MG63 (cell line): ENCODE data around the gene ACCSL. TPM values are rescaled to one million over a fixed set of nuclear protein-coding genes. Genes with fewer than 3 reads are reported as not detected.

Source experiments
- DNase-seq: peaks from one replicate; pipeline ENCODE4 v3.0.0-alpha.2; 2020
- H3K27me3 ChIP-seq: fragments of 250-450 bp; sonication (Bioruptor Pico); 2 replicates; pipeline ENCODE4 v1.5.1; 2020; ENCODE audit warnings: mild to moderate bottlenecking, moderate library complexity
- H3K36me3 ChIP-seq: fragments of 250-450 bp; sonication (Bioruptor Pico); 2 replicates; pipeline ENCODE4 v1.5.1; 2020; ENCODE audit warnings: mild to moderate bottlenecking, moderate library complexity
- H3K4me3 ChIP-seq: fragments of 250-450 bp; sonication (Bioruptor Pico); 2 replicates; pipeline ENCODE4 v1.5.1; 2020; ENCODE audit warnings: mild to moderate bottlenecking, moderate library complexity
- H3K9me3 ChIP-seq: fragments of 250-450 bp; sonication (Bioruptor Pico); 2 replicates; pipeline ENCODE4 v1.5.1; 2020; ENCODE audit warnings: mild to moderate bottlenecking, moderate library complexity
- total RNA-seq: library from RNA; depleted of rRNA; stranded (reverse); fragments of >200 nt; shearing (Covaris generic); gene quantifications from 2 replicates; pipeline ENCODE4 v1.2.3, GENCODE V29; 2014; ENCODE audit warnings: low replicate concordance

ACCSL gene
- total RNA-seq, 1 experiment from 2014 or later, result not detected

DNA sequence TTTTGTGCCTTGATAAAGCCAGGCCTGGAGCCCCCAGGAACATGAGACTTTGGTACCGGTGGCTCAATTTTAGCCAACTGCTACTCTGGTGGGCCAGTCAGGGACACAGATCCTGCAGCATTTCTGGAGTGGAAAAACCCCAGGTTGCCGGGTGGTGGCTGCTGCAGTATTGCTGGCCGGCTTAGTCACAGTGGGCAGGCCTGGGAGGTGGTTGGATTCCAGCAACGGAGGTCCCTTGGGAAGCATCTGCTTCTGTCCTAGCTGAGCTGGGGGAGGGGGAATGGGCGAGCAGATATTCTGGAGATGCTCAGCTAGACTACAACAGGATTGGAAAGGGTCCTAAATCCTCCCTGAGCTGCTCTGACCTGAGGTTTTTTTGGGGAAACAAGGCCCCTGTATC lies 31.6 kb upstream of the ACCSL start:
- H3K27me3 ChIP-seq, result peaks cover 5% of the 10 kb centered on the region; the same call in 1 of the 2 replicates
- no peak overlapping the region for H3K4me3 ChIP-seq
- peak; percentile 42 for DNase-seq
- H3K9me3 ChIP-seq, result no peaks in the 10 kb centered on the region
- H3K36me3 ChIP-seq, result no peaks in the 10 kb centered on the region

DNA sequence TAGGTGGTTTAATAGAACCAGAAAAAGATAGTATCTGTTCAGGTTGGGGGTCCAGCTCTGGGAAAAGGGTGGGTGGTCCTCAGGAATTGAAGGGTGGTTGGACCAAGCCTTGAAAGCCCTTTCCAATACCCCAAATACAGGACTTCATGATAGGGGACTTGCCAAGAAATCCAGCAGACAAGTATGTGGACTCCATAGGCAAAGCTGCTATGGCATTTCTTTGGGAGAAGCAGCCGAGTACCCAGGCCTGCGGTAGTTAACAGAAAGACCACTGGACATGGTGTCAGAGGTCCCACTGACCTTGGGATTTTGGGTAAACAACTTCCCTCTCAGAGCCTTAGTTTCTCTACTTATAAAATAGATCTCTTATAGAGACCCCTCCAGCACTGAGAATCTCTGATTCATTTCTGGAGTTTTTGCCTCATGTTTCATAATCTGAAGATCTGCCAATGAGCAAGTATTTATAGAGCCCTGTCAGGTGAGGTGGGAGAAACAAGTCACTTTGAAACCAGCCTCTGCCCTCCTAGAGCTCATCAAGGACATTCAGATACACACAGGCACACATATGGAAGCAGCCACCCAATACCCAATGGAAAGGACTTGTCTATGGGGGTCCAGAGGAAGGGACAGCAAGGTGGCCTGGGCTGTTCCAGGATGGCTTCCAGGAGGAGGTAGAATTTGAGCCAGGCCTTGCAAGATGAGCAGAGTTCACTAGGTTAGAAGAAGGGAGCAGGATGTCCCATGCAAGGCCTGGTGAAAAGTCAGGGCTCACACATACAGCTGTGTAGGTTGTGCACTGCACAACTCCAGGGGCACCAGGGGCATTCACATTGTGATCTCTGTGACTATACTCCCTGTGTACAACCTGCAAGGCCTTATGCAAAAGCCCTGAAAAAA lies 31.0 kb upstream of the ACCSL start:
- no peak for DNase-seq
- Histone ChIP-seq H3K36me3 (no peaks in the 10 kb centered on the region), H3K9me3 (no peaks in the 10 kb centered on the region; the same call in 1 of the 2 replicates), H3K27me3 (peaks cover 5% of the 10 kb centered on the region; the same call in 1 of the 2 replicates), H3K4me3 (no peak overlapping the region)

DNA sequence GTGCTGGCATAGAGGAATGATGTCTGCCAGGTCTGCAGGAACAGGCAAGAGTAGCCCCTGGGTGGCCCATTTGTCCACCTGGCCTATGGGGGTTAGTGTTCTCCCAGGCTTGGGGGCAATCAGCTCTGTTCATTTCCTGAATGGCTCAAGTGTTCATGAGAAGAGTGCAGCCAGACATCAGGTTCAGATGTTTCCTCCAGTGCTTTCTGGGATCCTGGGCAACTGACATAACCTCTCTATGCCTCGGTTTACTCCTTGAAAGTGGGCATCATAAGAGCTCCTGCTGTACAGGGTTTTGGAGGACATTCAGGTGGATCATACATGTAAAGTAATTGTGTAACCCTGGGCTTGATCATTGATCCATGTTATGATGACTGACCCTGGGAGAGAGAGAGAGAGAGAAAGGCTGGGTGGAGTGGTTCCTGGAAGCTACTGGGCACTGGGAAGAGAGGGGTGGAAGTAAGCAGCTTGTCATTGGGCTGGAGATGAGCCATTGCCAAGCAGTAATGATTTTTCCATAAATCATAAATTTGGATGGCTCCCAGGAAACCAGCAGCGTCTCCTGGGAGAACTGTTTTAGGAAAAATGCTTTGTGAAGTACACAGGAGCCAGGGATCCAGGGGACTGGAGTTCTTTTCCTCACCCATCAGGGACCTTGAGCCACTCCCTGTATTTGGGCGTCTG lies 30.2 kb upstream of the ACCSL start:
- Histone ChIP-seq H3K27me3 (peaks cover 5% of the 10 kb centered on the region; the same call in 1 of the 2 replicates), H3K4me3 (no peak overlapping the region), H3K9me3 (peaks cover 2% of the 10 kb centered on the region; the same call in 1 of the 2 replicates), H3K36me3 (no peaks in the 10 kb centered on the region)
- DNase-seq, result no peak

DNA sequence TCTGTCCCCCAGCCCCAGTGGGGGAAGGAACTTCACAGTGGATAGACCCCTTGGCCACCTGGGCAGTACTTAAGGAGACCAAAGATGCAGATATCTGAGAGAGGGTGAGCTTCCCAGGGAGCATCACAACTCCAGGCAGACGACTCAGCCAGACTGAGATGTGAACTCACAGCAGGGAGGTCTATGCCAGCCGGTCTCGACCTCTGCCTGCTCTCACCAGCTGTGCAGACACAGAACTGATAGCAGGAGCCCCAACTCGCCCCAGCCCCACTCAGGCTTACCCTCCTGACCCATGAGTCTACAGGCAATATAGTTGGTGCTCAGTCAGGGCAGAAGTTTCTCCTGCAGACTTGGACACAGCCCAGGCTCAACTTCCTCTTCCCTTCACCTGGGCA lies 29.7 kb upstream of the ACCSL start:
- no peak for DNase-seq
- H3K9me3 ChIP-seq, result peaks cover 2% of the 10 kb centered on the region; the same call in 1 of the 2 replicates
- peaks cover 5% of the 10 kb centered on the region; the same call in 1 of the 2 replicates for H3K27me3 ChIP-seq
- no peak overlapping the region for H3K4me3 ChIP-seq
- H3K36me3 ChIP-seq, result no peaks in the 10 kb centered on the region

DNA sequence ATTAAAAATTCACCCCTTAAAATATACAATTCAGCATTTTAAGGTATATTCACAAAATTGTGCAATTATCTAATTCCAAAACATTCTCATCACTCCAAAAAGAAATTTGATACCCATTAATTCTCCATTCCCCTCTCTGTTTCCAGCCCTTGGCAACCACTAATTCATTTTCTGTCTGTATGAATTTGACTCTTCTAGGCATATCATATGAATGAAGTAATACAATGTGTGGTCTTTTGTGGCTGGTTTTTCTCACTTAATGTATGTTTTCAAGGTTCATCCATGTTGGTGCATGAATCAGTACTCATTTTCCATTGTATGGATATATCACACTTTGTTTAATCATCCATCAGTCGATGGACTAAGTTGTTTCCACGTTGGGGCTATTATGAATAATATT lies 29.0 kb upstream of the ACCSL start:
- no peak overlapping the region for H3K4me3 ChIP-seq

DNA sequence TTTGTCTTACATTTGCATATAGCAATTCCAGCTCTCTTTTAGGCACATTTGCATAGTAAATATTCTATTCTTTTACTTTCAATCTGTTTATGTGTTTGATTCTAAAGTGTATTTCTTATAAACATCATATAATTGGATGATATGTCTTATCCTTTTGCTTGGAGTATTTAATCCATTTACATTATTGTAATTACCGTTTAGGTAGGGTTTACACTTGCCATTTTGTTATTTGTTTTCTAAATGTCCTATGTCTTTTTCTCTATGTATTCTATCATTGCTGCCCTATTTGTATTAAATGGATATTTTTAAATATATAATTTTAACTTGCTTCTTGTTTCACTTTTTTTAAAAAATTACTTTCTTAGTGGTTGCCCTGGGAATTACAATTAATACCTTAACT lies 22.8 kb upstream of the ACCSL start:
- DNase-seq, result no peak
- H3K9me3 ChIP-seq, result peaks cover 16% of the 10 kb centered on the region
- no peaks in the 10 kb centered on the region for H3K36me3 ChIP-seq

More for the DNA sequence above, 29.0 kb upstream of the ACCSL start:
- Histone ChIP-seq H3K36me3 (no peaks in the 10 kb centered on the region), H3K9me3 (peaks cover 2% of the 10 kb centered on the region; the same call in 1 of the 2 replicates), H3K27me3 (peaks cover 5% of the 10 kb centered on the region; the same call in 1 of the 2 replicates)
- no peak for DNase-seq

DNA sequence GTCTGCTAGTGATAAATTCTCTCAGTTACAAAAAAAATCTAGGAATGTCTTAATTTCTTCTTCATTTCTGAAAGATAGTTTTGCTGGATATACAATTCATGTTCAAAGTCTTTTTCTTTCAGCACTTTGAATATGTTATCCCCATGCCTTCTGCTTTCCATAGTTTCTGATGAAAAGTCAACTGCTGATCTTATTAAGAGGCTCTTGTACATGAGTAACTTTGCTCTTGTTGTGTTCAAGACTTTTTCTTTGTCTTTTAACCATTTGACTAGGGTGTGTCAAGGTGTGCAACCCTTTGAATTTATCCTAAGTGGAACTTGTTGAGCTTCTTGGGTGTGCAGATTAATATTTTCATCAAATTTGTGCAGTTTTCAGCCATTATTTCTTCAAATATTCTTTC lies 22.1 kb upstream of the ACCSL start:
- H3K4me3 ChIP-seq, result no peak overlapping the region
- H3K36me3 ChIP-seq, result no peaks in the 10 kb centered on the region
- H3K27me3 ChIP-seq, result no peaks in the 10 kb centered on the region; the same call in 1 of the 2 replicates
- peaks cover 16% of the 10 kb centered on the region for H3K9me3 ChIP-seq
- DNase-seq, result no peak

More for the DNA sequence above, 22.8 kb upstream of the ACCSL start:
- Histone ChIP-seq H3K27me3 (peaks cover 1% of the 10 kb centered on the region; the same call in 1 of the 2 replicates), H3K4me3 (no peak overlapping the region)

DNA sequence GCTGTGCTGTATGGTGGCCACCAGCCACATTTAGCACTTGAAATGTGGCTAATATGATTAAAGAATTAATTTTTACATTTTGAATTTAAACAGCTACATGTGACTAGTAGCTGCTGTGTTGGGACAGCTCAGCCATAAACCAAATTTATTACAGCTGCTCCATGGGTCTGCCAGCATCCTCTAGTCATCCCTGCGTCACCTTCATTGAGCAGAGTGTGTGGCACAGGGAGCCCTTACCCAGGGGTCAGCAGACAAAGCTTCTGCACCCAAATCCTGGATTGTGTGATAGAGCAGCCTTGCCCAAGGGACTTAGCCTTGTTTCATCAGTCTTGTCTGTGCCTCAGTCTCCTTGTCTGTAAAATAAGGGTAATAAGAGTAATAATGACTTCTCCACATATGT lies 19.4 kb upstream of the ACCSL start:
- H3K27me3 ChIP-seq, result no peaks in the 10 kb centered on the region

DNA sequence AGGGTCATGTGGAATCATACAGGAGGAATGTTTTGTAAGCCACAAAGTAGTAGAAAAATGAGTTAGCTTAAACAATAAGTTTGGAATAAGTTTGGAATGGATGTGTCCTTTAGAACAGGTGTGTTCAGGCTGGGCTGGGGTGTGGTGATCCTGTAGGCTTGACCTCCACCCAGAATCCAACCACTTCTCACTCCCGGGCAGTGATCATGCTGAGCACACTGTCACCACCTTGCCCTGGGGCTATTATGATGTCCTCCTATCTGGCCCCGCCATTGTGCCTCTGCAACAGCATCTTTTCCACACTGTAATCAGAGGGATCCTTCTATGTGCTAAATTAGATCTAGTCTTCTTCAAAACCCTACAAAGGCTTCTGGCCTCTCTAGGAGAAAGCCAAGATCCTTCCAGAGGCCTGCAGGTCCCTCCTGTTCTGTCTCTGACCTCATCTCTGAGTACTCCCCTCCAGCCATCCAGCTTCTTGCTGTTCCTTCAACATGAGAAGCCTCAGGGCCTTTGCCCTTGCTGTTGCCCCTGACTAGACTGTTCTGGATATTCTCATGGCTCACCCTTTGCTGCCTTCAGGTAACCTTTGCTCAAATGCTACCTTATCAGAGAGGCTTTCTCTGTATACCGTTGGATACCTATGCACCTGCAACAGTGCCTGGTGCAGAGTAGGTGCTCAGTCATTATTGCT lies 18.8 kb upstream of the ACCSL start:
- H3K36me3 ChIP-seq, result no peaks in the 10 kb centered on the region
- no peaks in the 10 kb centered on the region for H3K27me3 ChIP-seq
- H3K4me3 ChIP-seq, result no peak overlapping the region
- no peak for DNase-seq
- peaks cover 14% of the 10 kb centered on the region for H3K9me3 ChIP-seq

More for the DNA sequence above, 19.4 kb upstream of the ACCSL start:
- DNase-seq, result no peak
- H3K36me3 ChIP-seq, result no peaks in the 10 kb centered on the region
- H3K4me3 ChIP-seq, result no peak overlapping the region
- H3K9me3 ChIP-seq, result peaks cover 14% of the 10 kb centered on the region

DNA sequence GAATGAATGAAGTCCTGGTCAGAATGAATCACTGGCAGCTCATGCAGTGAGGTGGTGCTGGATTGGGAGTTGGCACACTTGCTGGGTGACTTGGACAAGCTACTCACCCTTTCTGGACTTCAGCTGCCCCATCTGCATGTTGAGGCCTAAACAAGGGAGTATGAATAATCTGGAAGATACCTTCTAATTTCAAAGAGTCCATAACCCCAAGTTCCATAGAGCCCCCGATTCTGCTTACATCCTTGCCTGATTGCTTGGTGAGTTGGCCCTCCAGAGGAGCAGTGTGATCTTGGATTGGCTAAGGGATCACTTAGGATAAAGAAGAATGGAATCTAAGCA lies 18.3 kb upstream of the ACCSL start:
- peaks cover 14% of the 10 kb centered on the region for H3K9me3 ChIP-seq
- no peak for DNase-seq
- no peak overlapping the region for H3K4me3 ChIP-seq
- no peaks in the 10 kb centered on the region for H3K27me3 ChIP-seq
- no peaks in the 10 kb centered on the region for H3K36me3 ChIP-seq

DNA sequence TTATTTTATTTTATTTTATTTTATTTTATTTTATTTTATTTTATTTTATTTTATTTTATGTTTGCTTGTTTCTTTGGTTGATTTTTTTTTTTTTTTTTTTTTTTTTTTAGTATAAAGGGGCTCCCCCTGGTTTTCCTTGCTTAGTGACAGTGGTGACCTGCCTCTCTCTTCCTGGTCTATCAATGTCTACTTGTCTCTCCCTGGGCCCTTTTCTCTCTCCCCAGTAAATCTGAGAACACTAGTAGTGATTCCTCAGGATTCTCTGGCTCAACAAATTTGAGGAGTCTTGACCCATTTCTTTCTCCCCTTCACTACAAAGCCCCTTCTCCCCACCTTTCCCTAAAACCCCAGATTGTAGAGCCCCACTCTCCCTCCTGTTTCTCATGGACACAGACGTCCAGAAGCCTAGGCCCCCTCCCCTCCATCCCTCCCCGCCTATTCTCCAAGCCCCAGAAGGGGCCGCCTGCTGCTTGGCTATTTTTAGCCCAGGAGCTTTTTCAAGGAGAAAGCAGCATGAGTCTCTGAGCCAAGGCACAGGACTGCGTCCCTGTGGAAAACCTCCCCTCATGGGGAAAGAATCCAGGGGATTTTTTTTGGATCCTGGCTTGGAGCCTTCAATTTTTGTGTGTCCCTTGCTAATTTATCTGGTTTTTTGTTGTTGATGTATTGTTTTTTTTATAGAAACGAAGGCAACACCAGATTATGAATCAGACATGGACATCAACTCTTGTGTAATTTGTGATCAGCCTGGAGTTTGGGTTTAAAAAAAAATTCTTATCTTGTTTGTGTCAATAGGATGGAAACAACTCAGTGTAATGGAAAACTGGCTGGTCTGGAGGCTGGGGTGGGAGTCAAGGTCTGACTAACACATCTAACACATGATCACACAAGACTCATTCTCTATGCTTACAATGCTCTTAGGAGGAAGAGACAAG lies 17.5 kb upstream of the ACCSL start:
- no peaks in the 10 kb centered on the region for H3K36me3 ChIP-seq
- H3K4me3 ChIP-seq, result no peak overlapping the region
- peaks cover 9% of the 10 kb centered on the region; the same call in 1 of the 2 replicates for H3K9me3 ChIP-seq
- H3K27me3 ChIP-seq, result no peaks in the 10 kb centered on the region
- DNase-seq, result no peak

DNA sequence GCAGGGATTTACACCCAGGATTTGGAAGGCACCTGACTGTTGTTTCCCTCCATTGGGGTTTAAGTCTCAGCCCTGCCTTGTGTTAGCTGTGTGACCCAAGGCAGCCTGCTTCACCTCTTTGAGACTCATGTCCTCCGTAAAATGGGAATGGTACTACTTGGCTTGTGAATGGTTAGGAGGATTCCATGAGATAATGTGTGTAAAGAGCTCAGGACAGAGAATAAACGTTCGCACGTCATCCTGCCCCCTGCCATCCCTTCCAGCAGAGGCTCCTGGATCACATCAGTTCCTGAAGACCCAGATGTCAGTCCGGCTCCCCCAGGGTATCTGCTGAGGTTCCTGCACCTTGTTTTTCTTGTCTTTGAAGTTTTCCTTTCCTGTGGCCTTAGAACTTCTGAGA lies 16.8 kb upstream of the ACCSL start:
- no peak overlapping the region for H3K4me3 ChIP-seq
- H3K27me3 ChIP-seq, result no peaks in the 10 kb centered on the region
- H3K9me3 ChIP-seq, result peaks cover 2% of the 10 kb centered on the region; the same call in 1 of the 2 replicates
- no peak for DNase-seq
- H3K36me3 ChIP-seq, result no peaks in the 10 kb centered on the region

DNA sequence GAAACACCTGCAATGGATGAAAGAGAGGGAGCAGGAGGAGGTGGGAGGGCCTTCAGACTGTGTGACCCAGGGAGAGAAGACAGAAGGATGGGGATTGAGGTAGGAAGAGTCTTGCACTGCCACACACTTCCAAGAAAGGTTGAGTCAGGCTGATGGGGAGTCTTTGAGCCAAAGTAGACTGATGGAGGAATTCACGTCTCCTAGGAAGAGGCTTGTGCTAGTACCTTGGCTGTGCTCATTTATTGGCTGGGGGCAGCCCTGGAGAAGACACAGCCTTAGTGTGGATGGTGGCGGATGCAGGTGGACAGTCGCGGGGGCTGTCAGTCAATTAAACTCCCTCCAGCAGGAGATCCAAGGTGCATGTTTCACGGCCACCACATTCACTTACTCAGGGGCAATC lies 16.2 kb upstream of the ACCSL start:
- no peak for DNase-seq
- H3K27me3 ChIP-seq, result no peaks in the 10 kb centered on the region
- no peaks in the 10 kb centered on the region for H3K36me3 ChIP-seq
- H3K9me3 ChIP-seq, result no peaks in the 10 kb centered on the region
- no peak overlapping the region for H3K4me3 ChIP-seq

DNA sequence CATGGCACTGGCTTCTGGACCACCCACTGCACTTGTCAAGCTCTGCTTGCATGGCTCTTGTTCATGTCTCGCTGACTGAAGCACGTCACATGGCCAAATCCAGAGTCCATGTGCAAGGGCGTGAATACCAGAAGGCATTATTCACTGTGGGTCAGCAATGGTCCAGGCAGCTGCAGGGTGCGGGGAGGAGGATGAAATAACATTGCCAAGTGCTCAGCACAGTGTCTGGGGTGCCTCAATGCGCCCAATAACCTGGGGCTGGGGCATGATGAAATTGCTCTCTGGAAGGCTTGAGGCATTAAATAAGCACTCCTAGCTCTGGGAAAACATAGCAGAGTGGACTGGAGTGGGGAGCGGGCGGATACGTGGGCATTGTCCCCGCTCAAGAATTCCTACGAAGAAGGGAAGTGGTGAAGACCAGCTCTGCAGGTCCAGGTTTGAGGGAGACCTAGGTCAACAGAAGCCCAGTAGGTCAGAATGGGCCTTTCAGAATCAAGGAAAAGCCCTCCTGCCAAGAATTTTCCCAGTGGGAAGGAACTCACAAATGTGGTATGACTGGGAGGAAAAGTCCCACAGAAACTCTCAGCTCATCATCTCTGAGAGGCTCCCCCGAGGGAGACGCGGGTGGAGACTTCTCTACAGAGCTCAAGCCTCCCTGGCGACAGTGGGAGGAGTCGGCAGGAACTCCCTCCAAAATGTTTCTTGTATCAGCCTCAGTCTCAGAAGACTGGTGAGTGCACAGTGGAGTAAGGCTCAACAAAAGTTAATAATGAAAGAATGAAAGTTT lies 15.3 kb upstream of the ACCSL start:
- H3K9me3 ChIP-seq, result no peaks in the 10 kb centered on the region
- H3K36me3 ChIP-seq, result no peaks in the 10 kb centered on the region
- DNase-seq, result no peak
- no peaks in the 10 kb centered on the region for H3K27me3 ChIP-seq
- H3K4me3 ChIP-seq, result no peak overlapping the region

DNA sequence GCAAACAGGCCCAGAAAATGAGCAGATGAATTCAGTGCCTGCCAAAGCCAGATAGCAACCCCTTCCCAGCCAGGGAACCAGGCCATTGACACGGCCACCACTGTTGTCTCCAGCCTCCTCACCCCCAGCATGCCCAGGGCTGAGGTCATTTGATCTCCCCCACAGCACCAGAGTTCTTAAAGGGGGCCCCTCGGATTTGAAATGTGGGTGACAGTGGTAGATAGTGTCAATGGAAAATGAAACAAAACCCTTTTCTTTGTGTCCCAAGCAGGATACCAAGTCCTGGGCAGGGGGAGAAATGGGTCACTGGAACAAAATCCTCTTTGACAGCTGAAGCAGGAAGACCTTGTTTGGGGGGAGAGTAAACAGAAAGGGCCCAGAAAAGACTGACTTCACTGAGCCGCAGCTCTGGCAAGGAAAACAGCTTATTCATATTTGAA lies 14.3 kb upstream of the ACCSL start:
- no peaks in the 10 kb centered on the region for H3K9me3 ChIP-seq
- no peak overlapping the region for H3K4me3 ChIP-seq
- no peak for DNase-seq
- H3K36me3 ChIP-seq, result no peaks in the 10 kb centered on the region
- no peaks in the 10 kb centered on the region for H3K27me3 ChIP-seq
